WTC11 (cell line): ENCODE data around the gene PEAK1. TPM values are rescaled to one million over a fixed set of nuclear protein-coding genes. Genes with fewer than 3 reads are reported as not detected.
A peak's percentile ranks its signal among the peaks of the same experiment; 100 is the strongest.

Source experiments
- AFF4 ChIP-seq: sonication (generic); formaldehyde crosslinking; IDR thresholded peaks from 2 replicates; pipeline ENCODE4 v1.8.1; 2023; ENCODE audit warnings: mild to moderate bottlenecking, missing genetic modification reagents, borderline replicate concordance
- CBFB ChIP-seq: sonication (generic); formaldehyde crosslinking; IDR thresholded peaks from 2 replicates; pipeline ENCODE4 v1.8.1; 2022; ENCODE audit warnings: mild to moderate bottlenecking, low read depth, missing genetic modification reagents
- CDX4 ChIP-seq: fragments of 250-450 bp; sonication (Bioruptor Pico); IDR thresholded peaks from 2 replicates; pipeline ENCODE4 v1.9.0; 2021; ENCODE audit warnings: moderate library complexity, mild to moderate bottlenecking, inconsistent platforms, borderline replicate concordance
- E2F1 ChIP-seq: sonication (generic); formaldehyde crosslinking; IDR thresholded peaks from 2 replicates; pipeline ENCODE4 v1.8.0; 2022; ENCODE audit warnings: mild to moderate bottlenecking, missing genetic modification reagents
- E2F4 ChIP-seq: sonication (generic); formaldehyde crosslinking; IDR thresholded peaks from 2 replicates; pipeline ENCODE4 v1.8.1; 2022; ENCODE audit warnings: low read depth, mild to moderate bottlenecking, moderate library complexity, missing genetic modification reagents, borderline replicate concordance
- E2F5 ChIP-seq: sonication (generic); formaldehyde crosslinking; IDR thresholded peaks from 2 replicates; pipeline ENCODE4 v1.8.1; 2022; ENCODE audit warnings: mild to moderate bottlenecking, moderate library complexity, missing genetic modification reagents
- ELF4 ChIP-seq: sonication (generic); formaldehyde crosslinking; IDR thresholded peaks from 2 replicates; pipeline ENCODE4 v1.8.1; 2022; ENCODE audit warnings: low read depth, mild to moderate bottlenecking, moderate library complexity, missing genetic modification reagents
- ERG ChIP-seq: fragments of 250-450 bp; sonication (Bioruptor Pico); IDR thresholded peaks from 2 replicates; pipeline ENCODE4 v1.8.0; 2021; ENCODE audit warnings: mild to moderate bottlenecking
- ESRRA ChIP-seq: sonication (generic); formaldehyde crosslinking; IDR thresholded peaks from 2 replicates; pipeline ENCODE4 v1.8.1; 2022; ENCODE audit warnings: mild to moderate bottlenecking, missing genetic modification reagents, borderline replicate concordance
- FOXP1 ChIP-seq: sonication (generic); formaldehyde crosslinking; IDR thresholded peaks from 2 replicates; pipeline ENCODE4 v1.8.0; 2022; ENCODE audit warnings: missing genetic modification reagents, mild to moderate bottlenecking, moderate library complexity, borderline replicate concordance
- FOXP4 ChIP-seq: sonication (generic); formaldehyde crosslinking; IDR thresholded peaks from 2 replicates; pipeline ENCODE4 v1.8.0; 2022; ENCODE audit warnings: mild to moderate bottlenecking, missing genetic modification reagents
- GRHL2 ChIP-seq: fragments of 250-450 bp; sonication (Bioruptor Pico); IDR thresholded peaks from 2 replicates; pipeline ENCODE4 v1.8.0; 2022; ENCODE audit warnings: mild to moderate bottlenecking, moderate library complexity; ENCODE audit not compliant: insufficient replicate concordance, severe bottlenecking
- GTF2I ChIP-seq: fragments of 250-450 bp; sonication (Bioruptor Pico); conservative IDR thresholded peaks from 2 replicates; pipeline ENCODE4 v1.4.0; 2021; ENCODE audit warnings: mild to moderate bottlenecking
- IRF1 ChIP-seq: sonication (generic); formaldehyde crosslinking; IDR thresholded peaks from 2 replicates; pipeline ENCODE4 v1.8.0; 2023; ENCODE audit warnings: missing genetic modification reagents
- JUN ChIP-seq: sonication (generic); formaldehyde crosslinking; IDR thresholded peaks from 2 replicates; pipeline ENCODE4 v1.8.0; 2023; ENCODE audit warnings: mild to moderate bottlenecking, missing genetic modification reagents
- KAT7 ChIP-seq: sonication (generic); formaldehyde crosslinking; IDR thresholded peaks from 2 replicates; pipeline ENCODE4 v1.8.1; 2023; ENCODE audit warnings: missing genetic modification reagents, mild to moderate bottlenecking, borderline replicate concordance
- MXD4 ChIP-seq: fragments of 250-450 bp; sonication (Bioruptor Pico); IDR thresholded peaks from 2 replicates; pipeline ENCODE4 v1.8.0; 2021; ENCODE audit warnings: mild to moderate bottlenecking, moderate library complexity, borderline replicate concordance
- NFYB ChIP-seq: sonication (generic); formaldehyde crosslinking; conservative IDR thresholded peaks from 2 replicates; pipeline ENCODE4 v1.8.0; 2022; ENCODE audit warnings: low read depth, missing genetic modification reagents
- NR3C1 ChIP-seq: sonication (generic); formaldehyde crosslinking; conservative IDR thresholded peaks from 2 replicates; pipeline ENCODE4 v1.8.1; 2023; ENCODE audit warnings: low read depth, mild to moderate bottlenecking, missing genetic modification reagents
- OVOL2 ChIP-seq: fragments of 250-450 bp; sonication (Bioruptor Pico); IDR thresholded peaks from 2 replicates; pipeline ENCODE4 v1.9.0; 2021; ENCODE audit warnings: mild to moderate bottlenecking, borderline replicate concordance
- RELA ChIP-seq: sonication (generic); formaldehyde crosslinking; IDR thresholded peaks from 2 replicates; pipeline ENCODE4 v1.8.1; 2022; ENCODE audit warnings: missing genetic modification reagents, mild to moderate bottlenecking, borderline replicate concordance
- SP1 ChIP-seq: sonication (generic); formaldehyde crosslinking; conservative IDR thresholded peaks from 2 replicates; pipeline ENCODE4 v1.8.1; 2022; ENCODE audit warnings: missing genetic modification reagents
- TEAD4 ChIP-seq: sonication (generic); formaldehyde crosslinking; IDR thresholded peaks from 2 replicates; pipeline ENCODE4 v1.8.0; 2022; ENCODE audit warnings: mild to moderate bottlenecking, missing genetic modification reagents
- TP53 ChIP-seq: sonication (generic); formaldehyde crosslinking; IDR thresholded peaks from 2 replicates; pipeline ENCODE4 v1.8.1; 2023; ENCODE audit warnings: mild to moderate bottlenecking, missing genetic modification reagents
- ZMAT4 ChIP-seq: fragments of 250-450 bp; sonication (Bioruptor Pico); IDR thresholded peaks from 2 replicates; pipeline ENCODE4 v1.9.0; 2021; ENCODE audit warnings: mild to moderate bottlenecking
- ZNF416 ChIP-seq: fragments of 250-450 bp; sonication (Bioruptor Pico); IDR thresholded peaks from 2 replicates; pipeline ENCODE4 v1.9.0; 2021; ENCODE audit warnings: mild to moderate bottlenecking, inconsistent platforms
- total RNA-seq: library from RNA; stranded (reverse); gene quantifications from 3 replicates; pipeline ENCODE4 v1.2.3, GENCODE V29; 2021

Gene PEAK1
- total RNA-seq, 1 experiment from 2014 or later: 49.0 TPM

- no peak for TF ChIP-seq NR3C1 (CRISPR knock-in tag)
- TF ChIP-seq KAT7: no peak
- TF ChIP-seq SP1 (CRISPR knock-in tag): peak; percentile 97
- no peak for TF ChIP-seq ERG (CRISPR knock-in tag)
- TF ChIP-seq ESRRA (CRISPR knock-in tag): no peak
- TF ChIP-seq CBFB (CRISPR knock-in tag): no peak
- no peak for TF ChIP-seq E2F1
- TF ChIP-seq TEAD4: no peak
- TF ChIP-seq NFYB: peak; percentile 66
- no peak for TF ChIP-seq GTF2I (CRISPR knock-in tag)
- peak; percentile 75; the same call in 1 of the 2 replicates for TF ChIP-seq FOXP1 (CRISPR knock-in tag)
- TF ChIP-seq RELA (CRISPR knock-in tag): no peak
- 0 out of 2 replicates have a peak, but pooled peaks have one; percentile 57 for TF ChIP-seq TP53 (CRISPR knock-in tag)
- TF ChIP-seq E2F5 (CRISPR knock-in tag): peak; percentile 76
- TF ChIP-seq MXD4 (CRISPR knock-in tag): no peak
- TF ChIP-seq JUN (CRISPR knock-in tag): no peak
- TF ChIP-seq ZNF416 (CRISPR knock-in tag): no peak
- TF ChIP-seq E2F4: no peak
- TF ChIP-seq FOXP4: no peak
- no peak for TF ChIP-seq OVOL2 (CRISPR knock-in tag)
- no peak for TF ChIP-seq GRHL2 (CRISPR knock-in tag)
- no peak for TF ChIP-seq AFF4 (CRISPR knock-in tag)
- TF ChIP-seq ZMAT4 (CRISPR knock-in tag): no peak
- TF ChIP-seq IRF1: 0 out of 2 replicates have a peak, but pooled peaks have one; percentile 20
- no peak for TF ChIP-seq ELF4 (CRISPR knock-in tag)
- no peak for TF ChIP-seq CDX4 (CRISPR knock-in tag)
Observed at GRCh38 chr15:77070495-77071304, 349.2 kb downstream of the PEAK1 start, which contains the start of gene TSPAN3 (continued).
